ENCODE measurements around the gene COL5A1.
"Not testable (repeated sequence)": the region's sequence is repeated elsewhere in the genome, so short reads cannot be mapped to it uniquely, and the experiment has no call there.

COL5A1 gene

DNA sequence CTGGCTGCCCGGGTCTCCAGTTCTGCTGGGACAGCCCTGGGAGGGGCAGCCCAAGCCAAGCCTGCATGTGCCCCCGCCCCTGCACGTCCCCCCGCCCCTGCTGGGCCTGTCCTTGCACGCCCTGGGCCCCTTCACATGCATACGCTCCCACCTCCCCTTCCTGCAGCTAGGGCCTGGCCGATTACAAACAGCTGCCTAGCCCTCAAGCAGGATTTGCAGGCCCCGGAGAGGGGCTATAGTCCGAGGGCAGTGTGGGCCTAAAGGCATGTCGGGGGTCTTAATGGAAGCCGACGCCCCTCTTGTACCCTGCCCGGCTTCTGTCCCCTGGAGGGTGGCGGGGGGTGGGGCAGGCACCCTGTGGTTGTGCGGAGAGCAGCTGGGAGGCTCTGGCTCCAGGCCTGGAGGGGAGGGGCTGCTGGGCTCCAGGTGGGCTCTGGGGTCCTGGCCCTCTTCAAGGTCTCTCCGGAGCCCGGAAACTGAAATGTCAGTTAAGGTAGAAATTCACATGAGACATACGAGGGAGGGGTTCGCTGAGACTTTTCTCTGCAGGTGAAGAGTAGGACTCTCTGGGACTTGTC, 16.9 kb downstream of the COL5A1 start:
- no peak for DNase-seq

DNA sequence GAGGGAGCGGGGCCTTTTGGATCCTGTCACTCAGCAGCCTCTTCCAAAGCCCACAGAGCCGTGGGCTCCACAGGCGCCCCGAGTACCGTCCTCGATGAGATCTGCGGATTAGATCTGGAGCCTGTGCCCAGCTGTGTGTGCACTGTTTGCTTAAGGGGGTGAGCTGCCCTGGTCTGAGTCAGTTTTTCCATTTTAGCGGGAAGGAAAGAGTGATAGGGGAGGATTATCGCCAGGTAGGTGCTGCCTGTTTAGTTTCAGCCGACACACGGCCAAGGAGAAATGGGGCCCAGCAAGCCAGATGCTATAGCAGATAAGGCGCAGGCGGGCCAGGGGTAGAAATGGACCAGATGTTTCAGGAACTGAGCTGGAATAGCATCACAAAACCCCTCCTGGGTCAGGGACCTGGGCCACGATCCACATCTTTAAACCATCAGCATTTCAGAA, 18.1 kb downstream of the COL5A1 start:
- DNase-seq: no peak

DNA sequence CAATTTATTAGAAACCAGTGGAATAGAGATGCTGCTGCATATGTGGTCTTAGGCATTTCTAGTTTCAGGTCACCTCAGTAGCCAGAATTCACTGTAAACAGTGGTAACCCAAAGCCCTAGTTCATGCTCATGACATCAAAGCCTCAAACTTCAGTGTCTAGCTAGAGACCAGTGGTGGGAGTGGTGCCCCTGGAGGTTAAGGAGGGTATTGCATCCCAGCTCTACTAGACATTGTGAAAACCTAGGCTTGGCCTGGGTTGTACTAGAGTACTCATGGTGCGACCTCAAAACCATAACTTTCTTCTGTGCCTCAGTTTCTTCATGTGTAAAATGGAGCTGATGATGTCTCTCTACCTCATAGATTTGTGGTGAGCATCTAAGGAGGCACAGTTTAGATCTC, 18.8 kb downstream of the COL5A1 start:
- DNase-seq: no peak

DNA sequence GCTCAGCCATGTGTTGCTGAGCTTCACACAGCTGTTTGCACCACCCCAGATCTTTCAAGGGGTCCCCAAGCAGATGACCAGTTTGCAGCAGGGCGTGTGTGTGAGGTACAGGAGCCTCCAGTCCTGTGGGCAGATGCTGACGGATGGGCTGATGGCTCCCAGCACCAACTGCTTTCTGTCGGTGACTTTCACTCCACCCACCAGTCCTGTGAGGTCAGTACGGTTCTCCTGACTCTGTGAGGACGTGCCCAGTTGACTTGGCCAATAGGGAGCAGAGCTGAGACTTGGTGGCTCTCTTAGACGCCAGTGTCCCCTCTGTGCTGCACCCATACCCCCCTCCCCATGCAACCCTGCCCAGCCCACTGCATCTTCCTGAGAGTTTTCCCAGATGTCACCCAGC, 19.7 kb downstream of the COL5A1 start:
- no peak for DNase-seq

DNA sequence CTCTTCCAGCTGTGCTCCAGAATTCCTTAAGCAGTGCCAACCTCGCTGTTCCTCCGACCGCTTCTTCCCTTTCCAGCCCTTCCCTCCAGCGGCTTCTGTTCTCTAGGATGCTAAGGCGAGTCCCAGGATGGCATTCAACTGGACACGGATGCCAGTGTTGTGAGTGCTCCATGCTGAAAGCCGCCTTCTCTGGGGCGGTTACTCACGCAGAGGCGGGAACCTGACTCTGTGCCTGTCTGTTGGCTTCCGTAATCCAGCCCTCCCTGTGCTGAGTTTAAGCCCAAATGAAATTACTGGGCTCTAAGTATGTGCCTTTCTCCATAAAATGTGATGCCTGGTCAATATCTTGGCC, 20.2 kb downstream of the COL5A1 start:
- DNase-seq: no peak

DNA sequence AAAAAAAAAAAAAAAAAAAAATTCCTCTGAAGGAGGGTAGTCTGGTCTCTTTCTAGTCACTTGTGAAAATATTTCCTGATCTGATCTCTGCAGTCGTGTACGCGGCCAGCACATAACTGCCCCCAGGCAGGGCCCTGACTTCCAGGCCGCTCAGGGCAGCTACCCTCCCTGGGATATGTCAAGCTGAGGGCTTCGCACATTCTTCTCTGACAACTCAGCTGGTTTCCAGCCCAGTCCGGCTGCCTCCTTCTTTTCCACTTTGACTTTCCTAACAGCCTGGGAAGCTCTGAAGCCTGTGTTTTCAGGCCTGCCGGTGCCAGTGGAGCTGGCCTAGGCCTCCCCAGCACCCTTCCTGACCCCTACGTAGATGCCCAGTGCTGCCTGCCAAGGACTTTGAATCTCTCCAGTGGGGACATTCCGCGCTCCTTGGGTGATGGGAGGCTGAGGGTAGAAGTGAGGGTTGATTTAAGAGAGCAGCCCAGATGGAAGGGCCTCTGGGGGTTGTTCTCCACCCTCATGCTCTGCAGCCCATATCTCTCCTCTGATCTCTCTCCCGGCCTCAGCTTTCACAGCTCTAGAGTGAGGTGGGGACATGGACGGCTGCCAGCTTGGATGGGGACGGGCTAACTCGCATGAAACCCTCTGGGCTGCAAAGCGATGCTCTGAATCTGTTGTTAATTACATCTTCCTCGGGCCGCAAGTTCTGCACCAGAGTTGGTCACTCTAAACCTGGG, 20.7 kb downstream of the COL5A1 start:
- no peak for DNase-seq

DNA sequence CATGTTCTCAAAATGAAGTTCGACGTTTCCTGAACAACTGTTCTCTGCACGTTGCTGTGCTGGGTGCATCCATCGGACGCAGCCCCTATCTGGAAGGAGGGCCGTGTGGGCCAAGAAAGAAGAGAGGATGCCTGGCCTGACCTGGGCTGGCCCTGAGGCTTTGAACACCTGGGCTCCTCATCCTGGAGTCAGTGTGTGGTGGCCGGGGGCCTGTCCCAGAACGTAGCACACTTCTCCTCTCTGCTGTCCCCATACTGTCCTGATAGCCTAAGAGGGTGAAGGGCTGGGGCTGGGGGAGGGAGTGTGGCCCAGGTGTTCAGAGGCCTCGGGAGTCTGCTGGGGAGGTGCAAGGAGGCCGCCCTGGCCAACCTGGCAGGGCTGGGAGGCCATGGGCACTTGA, 21.5 kb downstream of the COL5A1 start:
- DNase-seq: no peak

DNA sequence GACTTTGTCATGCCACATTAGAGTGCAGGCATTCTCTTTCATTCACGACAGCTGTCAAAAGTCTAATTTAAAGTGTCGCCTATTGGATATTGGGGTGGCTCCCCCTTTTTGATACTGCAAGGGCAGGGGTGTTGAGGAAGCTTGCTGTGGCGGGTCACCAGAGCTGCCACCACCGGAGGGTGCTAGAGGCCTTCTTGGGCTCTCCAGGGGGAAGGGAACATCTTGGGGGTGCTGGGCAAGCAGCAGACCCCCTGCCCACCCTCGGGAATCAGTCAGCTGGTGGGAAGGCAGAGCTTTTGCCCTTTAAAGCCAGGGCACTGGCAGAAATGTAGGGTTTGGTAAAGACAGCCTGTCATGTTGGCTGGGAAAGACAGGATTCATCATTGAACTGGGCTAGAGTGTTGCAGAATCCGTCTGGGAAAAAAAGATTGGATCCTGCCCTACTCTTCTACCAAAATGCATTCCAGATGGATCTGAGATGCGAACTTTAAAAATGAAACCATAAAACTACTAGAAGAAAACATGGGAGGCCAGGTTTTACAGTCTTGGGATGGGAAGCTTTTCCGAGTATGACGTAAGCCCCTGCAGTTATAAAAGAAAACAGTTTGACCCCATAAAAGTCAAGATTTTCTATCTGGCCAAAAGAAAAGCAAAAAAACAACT, 22.3 kb downstream of the COL5A1 start:
- no peak for DNase-seq

DNA sequence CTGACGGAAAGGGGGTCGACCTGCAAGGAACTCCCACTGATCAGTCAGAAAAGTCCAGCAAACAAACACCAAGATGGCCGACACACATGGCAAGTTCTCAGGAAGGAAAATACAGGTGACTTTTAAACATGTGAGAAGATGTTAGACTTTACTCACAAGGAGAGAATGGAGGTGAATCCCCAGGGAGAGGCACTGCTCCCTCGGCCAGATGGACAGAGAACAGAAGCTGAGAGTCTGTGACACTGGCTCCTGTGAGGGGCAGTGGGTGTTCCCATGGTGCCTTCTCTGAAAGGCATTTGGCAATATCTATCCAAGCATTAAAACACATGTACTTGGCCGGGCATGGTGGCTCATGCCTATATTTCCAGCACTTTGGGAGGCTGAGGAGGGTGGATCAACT, 22.8 kb downstream of the COL5A1 start:
- DNase-seq: no peak

DNA sequence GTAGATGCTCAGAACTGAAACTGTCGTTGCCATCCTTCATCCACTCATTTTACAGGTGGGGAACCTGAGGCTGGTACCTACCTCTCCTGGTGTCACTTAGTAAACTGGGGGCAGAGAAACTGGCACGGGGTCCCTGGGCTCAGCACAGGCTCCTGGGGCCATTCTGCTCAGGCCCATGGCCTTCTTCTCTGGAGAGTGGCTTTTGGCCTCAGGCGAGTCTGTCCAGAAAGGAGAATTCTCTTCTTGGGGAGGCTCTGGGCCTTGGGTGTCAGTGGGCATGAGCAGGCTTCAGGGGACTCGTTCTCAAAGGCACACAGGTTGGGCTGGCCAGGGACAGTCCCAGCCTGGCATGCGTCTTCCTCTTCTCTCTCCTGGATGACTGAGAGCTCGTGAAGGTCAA, 24.6 kb downstream of the COL5A1 start:
- no peak for DNase-seq

DNA sequence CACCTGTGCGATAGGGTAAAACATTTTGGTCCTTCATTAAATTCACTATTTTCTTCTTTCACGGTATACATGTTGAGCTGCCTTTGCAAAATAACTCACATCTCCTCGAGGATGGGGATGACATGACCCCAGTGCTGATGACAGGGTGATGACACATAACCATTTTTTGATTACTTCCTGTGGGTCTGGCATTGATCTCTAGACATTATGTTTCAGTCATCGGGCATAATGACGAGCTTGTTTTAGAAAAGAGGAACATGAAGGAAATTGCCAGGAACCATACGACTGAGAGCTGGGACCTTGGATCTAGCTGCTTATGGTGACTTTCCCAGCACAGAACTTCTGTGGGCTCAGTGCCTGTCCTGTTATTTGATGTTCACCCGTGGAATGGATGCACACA, 25.2 kb downstream of the COL5A1 start:
- no peak for DNase-seq

DNA sequence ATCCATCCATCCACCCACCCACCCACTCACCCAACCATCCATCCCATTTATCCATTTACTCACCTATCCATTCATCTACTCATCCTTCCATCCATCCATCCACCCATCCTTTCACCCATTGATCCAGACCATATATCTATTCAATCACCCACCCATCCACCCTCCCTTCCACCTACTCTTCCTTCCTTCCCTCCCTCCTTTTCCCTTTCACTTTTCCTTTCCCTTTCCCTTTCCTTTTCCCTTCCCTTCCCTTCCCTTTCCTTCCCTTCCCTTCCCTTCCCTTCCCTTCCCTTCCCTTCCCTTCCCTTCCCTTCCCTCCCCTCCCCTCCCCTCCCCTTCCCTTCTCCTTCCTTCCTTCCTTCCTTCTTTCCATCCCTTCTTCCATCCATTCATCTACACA, 27.4 kb downstream of the COL5A1 start:
- not testable (repeated sequence) for DNase-seq

DNA sequence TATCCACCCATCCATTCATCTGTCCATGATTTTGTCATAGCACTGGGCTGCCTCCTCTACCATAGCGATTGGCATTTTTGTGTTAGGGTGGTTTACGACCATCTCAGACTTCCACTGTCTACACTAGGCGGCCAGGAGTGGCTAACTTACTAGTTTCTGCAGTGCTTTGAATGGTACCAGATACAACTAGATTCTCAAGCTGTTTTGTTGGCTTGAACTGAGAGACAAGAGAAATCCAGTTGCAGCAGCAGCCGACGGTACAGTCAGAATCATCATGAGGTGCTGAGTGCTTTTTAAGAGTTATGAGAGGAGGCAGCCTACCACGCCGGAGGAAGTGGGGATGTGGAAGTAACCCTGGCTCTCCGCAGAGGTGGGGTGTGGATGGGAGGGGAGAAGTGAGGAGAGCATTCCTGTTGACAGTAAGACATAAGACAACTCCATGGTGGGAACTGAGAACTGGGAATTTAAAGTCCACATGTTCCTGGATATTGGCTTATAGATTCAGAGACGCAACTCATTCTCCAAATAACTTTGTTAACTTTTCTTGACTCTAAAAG, 27.9 kb downstream of the COL5A1 start:
- DNase-seq: no peak

DNA sequence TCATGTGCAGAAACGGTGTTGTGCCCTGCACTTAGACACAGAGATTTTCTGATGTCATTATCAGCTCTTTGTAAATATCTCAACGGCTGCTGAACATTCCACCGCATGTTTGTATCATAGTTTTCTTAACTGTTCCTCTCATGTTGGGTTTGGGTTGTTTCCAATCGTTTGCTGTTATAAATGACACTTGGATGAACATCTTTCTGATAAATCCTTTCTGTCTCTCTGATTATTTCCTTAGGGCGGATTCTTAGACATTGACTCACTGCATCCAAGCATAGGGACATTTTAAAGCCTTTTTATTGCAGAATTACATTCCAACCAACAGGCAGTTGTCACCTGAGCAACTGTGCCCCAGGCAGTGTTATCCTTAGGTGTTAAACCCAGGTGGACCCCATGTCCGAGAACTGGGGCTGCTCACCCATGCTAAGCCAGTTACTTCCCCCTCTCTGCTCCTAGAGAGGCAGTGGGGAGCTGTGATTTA, 28.5 kb downstream of the COL5A1 start:
- DNase-seq: no peak

DNA sequence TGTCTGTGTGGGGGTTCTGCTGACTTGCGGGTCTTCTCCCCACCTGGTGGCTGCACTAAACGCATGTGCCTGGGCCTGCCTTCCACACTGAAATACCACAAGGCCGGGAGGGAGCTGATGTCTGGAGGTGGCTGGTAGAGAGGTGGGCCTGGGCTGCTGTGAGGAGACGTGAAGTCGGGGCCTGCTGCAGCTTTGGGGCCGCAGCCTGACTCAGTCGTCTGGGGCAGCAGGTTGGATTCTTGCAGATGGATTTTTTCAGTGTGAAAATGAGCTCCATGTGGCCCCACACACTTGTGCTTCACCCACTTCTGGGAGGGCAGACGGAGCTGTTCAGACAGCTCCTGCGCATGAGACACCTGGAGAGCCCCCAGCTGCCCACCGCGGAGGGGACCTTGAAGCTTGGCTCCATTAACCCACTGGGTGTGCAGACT, 29.3 kb downstream of the COL5A1 start:
- DNase-seq: no peak

DNA sequence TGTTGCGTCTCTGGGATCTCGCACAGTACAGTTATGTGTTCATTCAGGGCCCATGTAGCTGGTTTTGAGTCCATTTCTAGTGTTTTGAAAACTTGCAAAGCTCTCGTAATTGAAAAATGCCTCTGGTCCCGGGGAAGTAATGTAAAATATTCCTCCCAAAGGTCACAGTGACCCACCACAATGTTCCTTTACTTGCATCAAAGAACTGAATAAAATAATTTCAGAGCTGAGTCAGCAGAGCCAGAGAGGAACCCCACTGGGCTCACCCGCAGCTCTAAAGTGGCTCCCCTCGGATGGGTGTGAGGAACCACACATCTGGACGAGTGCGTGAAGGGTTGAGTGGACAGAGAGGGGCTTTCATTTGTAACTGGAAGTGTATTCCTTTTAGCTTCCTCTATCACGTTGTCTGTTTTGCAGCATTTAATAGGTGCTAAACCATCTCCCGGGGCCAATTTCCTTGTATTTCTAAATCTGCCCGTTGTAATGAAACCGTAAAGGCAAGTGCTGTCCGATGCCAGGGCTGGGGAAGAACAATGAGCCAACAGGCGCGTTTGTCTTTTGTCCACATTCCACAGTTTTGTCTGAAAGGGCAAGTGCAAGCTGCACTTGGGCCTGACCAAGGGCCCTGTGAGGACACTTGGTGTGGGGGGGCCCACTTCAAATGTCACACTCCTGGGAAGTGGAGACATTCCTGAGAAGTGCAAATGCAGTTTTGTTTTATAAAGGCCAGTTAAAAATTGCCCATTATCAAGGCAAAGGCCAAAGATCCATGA, 29.9 kb downstream of the COL5A1 start:
- DNase-seq: no peak

DNA sequence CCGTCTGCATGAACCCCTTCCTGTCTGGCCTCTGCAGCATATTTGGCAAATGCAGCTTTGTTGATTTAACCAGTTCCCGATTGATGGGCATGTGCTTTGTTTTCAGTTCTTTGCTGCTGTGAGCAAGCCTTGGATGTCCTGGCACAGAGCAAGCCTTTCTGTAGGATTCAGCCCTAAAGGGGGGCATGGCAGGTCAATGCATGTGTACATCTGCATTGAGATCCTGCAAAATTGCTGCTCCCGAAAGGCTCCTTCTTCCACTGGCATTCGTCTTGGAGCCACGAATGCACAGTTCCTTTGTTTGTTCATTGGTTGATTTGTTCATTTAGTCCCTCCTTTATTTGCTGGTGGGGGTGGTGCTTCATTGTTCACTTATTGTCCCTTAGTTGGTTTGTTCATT, 34.8 kb downstream of the COL5A1 start:
- no peak for DNase-seq

DNA sequence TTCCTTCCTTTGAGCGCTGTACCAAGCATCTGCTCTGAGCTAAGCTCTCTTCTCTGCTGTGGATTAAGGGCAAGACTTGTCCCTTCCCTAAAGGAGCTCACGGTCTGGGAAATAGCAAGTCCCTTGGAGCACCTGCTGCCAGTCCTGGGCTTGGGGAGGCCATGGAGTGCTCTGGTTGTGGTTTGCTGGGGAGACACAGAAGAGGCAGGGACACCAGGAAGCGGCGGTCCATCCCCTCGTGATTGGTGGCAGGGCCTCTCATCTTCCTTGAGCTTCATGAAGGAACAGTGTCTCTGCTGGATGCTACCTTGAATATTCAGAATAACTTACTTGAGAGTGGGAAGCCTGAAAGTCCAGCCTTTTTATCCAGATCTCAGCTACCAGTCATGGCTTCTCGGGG, 35.3 kb downstream of the COL5A1 start:
- no peak for DNase-seq

DNA sequence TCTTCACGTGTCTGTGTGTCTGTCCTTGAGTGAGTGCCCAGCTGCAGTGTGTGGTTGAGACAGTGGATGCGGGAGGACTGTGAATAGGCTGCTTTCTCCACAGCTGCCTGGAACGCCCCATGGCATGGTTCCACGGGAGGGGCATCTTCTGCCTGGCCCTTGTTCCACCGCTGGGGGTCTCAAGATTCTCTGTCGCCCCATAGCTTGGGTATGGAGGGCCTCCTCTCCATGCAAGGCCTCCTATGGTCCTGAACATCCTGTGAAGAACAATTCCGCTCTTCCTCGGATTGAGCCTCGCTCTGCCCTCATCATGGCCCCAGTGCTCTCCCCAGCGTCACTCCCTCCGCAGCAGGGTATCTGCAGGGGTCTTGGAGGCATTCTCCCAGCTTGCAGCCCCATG, 36.1 kb downstream of the COL5A1 start:
- no peak for DNase-seq

DNA sequence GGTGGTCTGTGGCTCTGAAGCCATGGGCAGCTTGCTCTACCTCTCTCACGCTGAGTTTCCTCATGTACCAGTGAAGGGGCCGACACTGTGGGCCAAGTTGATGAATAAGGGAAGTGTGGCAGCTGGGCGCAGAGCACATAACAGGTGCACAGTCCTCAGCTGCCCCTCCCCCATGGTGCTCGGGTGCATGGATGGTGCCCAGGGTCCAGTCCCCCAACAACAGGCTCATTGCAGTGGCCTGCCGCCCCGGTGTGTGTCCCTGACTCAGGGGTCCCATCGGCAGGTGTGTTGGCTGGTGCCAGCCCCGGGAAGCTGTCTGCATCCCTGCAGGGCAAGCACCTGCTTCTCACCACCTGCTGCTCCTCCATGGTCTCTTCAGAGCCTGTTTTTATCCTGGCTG, 36.6 kb downstream of the COL5A1 start:
- no peak for DNase-seq

DNA sequence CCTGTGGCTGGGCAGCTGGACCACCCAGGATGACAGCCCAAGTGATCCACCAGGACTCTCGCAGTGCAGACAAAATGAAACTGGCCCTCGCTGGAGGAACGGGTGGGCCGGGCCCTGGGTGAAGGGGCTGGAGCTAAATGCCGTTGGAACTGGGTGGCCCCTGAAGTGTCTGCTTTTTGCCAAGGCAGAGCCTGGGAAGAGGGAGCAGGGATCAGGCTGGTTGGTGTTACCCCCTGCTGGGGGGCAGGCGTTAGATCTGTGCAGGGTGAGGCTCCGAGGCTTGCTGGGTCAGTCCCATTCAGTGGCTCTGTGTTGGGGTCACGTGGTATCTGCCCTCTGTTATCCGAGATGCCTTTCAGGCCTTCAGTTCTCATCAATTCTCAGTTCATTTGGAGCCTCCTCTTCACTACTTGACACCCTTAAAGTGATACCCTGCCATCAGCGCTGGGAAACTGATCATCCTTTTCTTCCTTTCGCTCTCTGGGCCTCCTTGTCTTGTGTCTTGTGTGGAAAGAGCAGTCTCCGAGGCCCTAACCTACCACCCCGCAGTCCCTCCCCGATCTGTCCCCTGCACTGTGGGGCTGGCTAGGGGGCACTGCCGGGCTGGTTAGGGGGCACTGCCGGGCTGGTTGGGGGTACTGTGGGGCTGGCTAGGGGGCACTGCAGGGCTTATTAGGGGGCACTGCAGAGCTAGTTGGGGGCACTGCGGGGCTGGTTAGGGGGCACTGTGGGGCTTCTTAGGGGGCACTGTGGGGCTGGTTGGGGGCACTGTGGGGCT, 37.3 kb downstream of the COL5A1 start:
- DNase-seq: no peak

DNA sequence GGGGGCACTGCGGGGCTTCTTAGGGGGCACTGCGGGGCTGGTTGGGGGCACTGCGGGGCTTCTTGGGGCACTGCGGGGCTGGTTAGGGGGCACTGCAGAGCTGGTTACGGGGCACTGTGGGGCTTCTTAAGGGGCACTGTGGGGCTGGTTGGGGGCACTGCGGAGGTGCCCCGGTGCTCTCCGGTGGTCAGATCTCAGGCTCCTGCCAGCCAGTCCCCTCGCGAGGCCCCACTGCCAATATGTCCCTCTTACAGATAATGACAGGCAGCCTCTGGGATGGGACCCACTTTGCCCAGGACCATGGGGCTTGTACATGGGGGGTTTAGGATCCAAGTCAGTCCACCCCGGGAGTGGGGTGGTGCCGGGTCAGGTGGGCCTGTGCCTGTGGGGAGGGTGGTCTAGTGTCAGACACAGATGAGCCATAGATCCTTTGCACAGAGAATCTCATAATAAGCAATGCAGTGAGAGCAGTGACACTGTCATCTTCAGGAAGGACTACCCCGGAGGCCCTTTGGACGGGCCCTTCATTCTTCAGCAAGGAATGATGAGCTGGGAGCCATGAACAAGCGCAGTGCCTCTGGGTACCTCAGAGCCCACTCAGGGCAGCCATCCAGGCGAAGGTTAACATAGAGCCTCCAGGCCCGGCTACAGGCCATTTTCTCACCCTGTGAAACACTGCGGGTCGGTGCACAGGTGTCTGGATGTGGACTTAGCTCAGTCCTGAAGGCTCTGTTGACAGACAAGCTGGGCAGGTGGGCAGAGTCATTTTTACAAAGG, 38.2 kb downstream of the COL5A1 start:
- no peak for DNase-seq

Measured in CD4-positive, alpha-beta T cell treated with Interleukin-1 beta for 1 hour (primary cell).